ENCODE results near the gene S100A2. TPM values are rescaled to one million over a fixed set of nuclear protein-coding genes. Genes with fewer than 3 reads are reported as not detected.

Gene S100A2
- total and polyA plus RNA-seq, 2 of the 8 experiments (the other 6 are each of a cell fraction or from before 2014, with no cell fraction given): 0.86 TPM; not detected in 1

- Histone ChIP-seq H4K5ac (ENCODE audit: insufficient read length, low read depth, low read length) (peak overlapping the region; percentile 37), H3K23me2 (ENCODE audit: low read depth, low read length) (peaks cover 2% of the 10 kb centered on the region), H2AK5ac (ENCODE audit: low read depth, low read length) (0 out of 2 replicates have a peak overlapping the region, but pooled peaks have one; percentile 7), H2BK15ac (ENCODE audit: low read length) (peak overlapping the region; percentile 74), H4K8ac (ENCODE audit: extremely low read depth, insufficient read depth, low read length) (peak overlapping the region; percentile 32), H3K27ac (ENCODE audit: low read depth, low read length) (no peak overlapping the region), H3K4me1 (replicated peaks in 1 of 4; ENCODE audit: control insufficient read depth in 3 of 4, insufficient read depth in 4 of 4, low read length in 3 of 4) (peaks cover 15 to 38% (median 24%) of the 10 kb centered on the region in 4 experiments), H2BK120ac (replicated peaks; ENCODE audit: low read depth, low read length) (peak overlapping the region; percentile 40), H2BK5ac (ENCODE audit: low read depth, low read length) (peak overlapping the region; percentile 62; the same call in 1 of the 2 replicates), H3K4me3 (ENCODE audit: extremely low read depth in 1 of 4, insufficient read depth in 2 of 4, low read depth in 3 of 4, low read length in 4 of 4) (peak overlapping the region; percentile 32 to 55 (median 40); a peak in 6 of 8 replicates), H3K9me3 (ENCODE audit: insufficient read depth in 2 of 2, low read depth in 1 of 2, low read length in 1 of 2) (no peaks in the 10 kb centered on the region), H3K79me2 (ENCODE audit: control insufficient read depth in 1 of 2, insufficient read depth in 2 of 2, low read length in 2 of 2) (no peaks in the 10 kb centered on the region), H2BK20ac (ENCODE audit: low read length) (peak overlapping the region; percentile 74; the same call in 1 of the 2 replicates), H3K9ac (replicated peaks in 1 of 4; ENCODE audit: extremely low read depth in 1 of 4, low read depth in 3 of 4, low read length in 3 of 4) (no peak overlapping the region; a peak in 1 of 7 replicates), H3K36me3 (ENCODE audit: control insufficient read depth in 2 of 4, insufficient read depth in 4 of 4, low read length in 3 of 4) (no peaks in the 10 kb centered on the region), H3K79me1 (ENCODE audit: low read depth, low read length) (no peaks in the 10 kb centered on the region), H3K4me2 (ENCODE audit: insufficient read depth in 1 of 2, low read depth in 2 of 2, low read length in 2 of 2) (peak overlapping the region; percentile 74 to 75), H3K4ac (replicated peaks; ENCODE audit: insufficient read length, low read depth, low read length) (peak overlapping the region; percentile 58), H2AFZ (ENCODE audit: low read length) (peak overlapping the region; percentile 90; the same call in 1 of the 2 replicates), H4K91ac (replicated peaks; ENCODE audit: insufficient read length, low read length) (peak overlapping the region; percentile 92), H4K20me1 (replicated peaks in 1 of 2; ENCODE audit: control insufficient read depth in 1 of 2, insufficient read depth in 2 of 2, low read length in 2 of 2) (no peaks in the 10 kb centered on the region), H3K27me3 (replicated peaks in 1 of 4; ENCODE audit: control insufficient read depth in 3 of 4, extremely low read depth in 1 of 4, insufficient read depth in 3 of 4, low read length in 3 of 4) (peaks cover 0 to 19% (median 6%) of the 10 kb centered on the region in 4 experiments; a peak in 5 of 7 replicates), H3K14ac (ENCODE audit: insufficient read length) (no peak overlapping the region), H3K23ac (ENCODE audit: insufficient read length) (no peak overlapping the region), H2BK12ac (ENCODE audit: low read depth, low read length) (peak overlapping the region; percentile 96; the same call in 1 of the 2 replicates), H3K56ac (replicated peaks; ENCODE audit: insufficient read length, low read depth, low read length) (no peak overlapping the region), H3K18ac (ENCODE audit: extremely low read depth, low read length) (peak overlapping the region; percentile 82; the same call in 1 of the 2 replicates)
- FAIRE-seq (no peak), DNase-seq (ENCODE audit: low read depth in 1 of 2, low spot score in 2 of 2) (no peak)
- POLR2A ChIA-PET (ENCODE audit: partially characterized antibody): interaction anchor here (0.6 to 3.3 kb wide), 12 partner anchors 9 to 98 kb away, joined by 3 to 17 read pairs (median 4); partner anchors contain the start of genes CHTOP, S100A1, S100A13 and S100A16
- CTCF ChIA-PET (ENCODE audit: partially characterized antibody): interaction anchor here (0.6 to 10.2 kb wide), 15 partner anchors 9 to 112 kb away, joined by 3 to 165 read pairs (median 17); partner anchors contain the start of genes CHTOP, S100A1, S100A13 and S100A14
- WGBS, 2 experiments (ENCODE audit: extremely low coverage in 1 of 2, insufficient coverage in 1 of 2, insufficient read length in 1 of 2, insufficient replicate concordance in 2 of 2, low coverage in 1 of 2, low lambda C conversion rate in 2 of 2, missing lambda C conversion rate in 1 of 2): 16% methylated on average over 29 of the region's 38 CpGs; no CpG with 5 or more reads in 1 of the 2 experiments
- no peak for TF ChIP-seq SP4 (IDR thresholded peaks at IDR 0.05; ENCODE audit: low read length)
- TF ChIP-seq ASH2L (IDR thresholded peaks at IDR 0.05; ENCODE audit: low read length): peak; percentile 75
- TF ChIP-seq RAD21 (IDR thresholded peaks at IDR 0.05 in 1 of 2, conservative IDR thresholded peaks at IDR 0.05 in 1 of 2; ENCODE audit: low read depth in 2 of 2, low read length in 2 of 2): no peak
- TF ChIP-seq TAF7 (optimal IDR thresholded peaks at IDR 0.05; ENCODE audit: borderline replicate concordance, low read depth, low read length): no peak
- no peak for TF ChIP-seq CHD2 (IDR thresholded peaks at IDR 0.05; ENCODE audit: low read length)
- no peak for TF ChIP-seq EP300 (IDR thresholded peaks at IDR 0.05; ENCODE audit: borderline replicate concordance in 1 of 2, low read depth in 2 of 2, low read length in 2 of 2)
- TF ChIP-seq RNF2 (IDR thresholded peaks at IDR 0.05; ENCODE audit: borderline replicate concordance, low read depth, low read length, missing control alignments, poor library complexity, severe bottlenecking): no peak
- no peak for TF ChIP-seq HDAC6 (IDR thresholded peaks at IDR 0.05; ENCODE audit: low read depth, low read length)
- TF ChIP-seq KDM1A (IDR thresholded peaks at IDR 0.05; ENCODE audit: borderline replicate concordance, low read length): no peak
- TF ChIP-seq ATF3 (IDR thresholded peaks at IDR 0.05; ENCODE audit: insufficient read depth, low read depth, low read length): no peak
Measured at GRCh38 chr1:153536012-153536670, 29.5 kb downstream of the S100A2 start.
